NCI-H2081 treated with DMSO at 0.1 percent for 48 hours (cell line): ENCODE measurements around the gene CNOT1.
"Not testable (repeated sequence)": the region's sequence is repeated elsewhere in the genome, so short reads cannot be mapped to it uniquely, and the experiment has no call there.

Experiments
- DNase-seq: peaks from one replicate; lab custom pipeline; 2025; lab: John Stamatoyannopoulos, UW

The CNOT1 gene

DNA sequence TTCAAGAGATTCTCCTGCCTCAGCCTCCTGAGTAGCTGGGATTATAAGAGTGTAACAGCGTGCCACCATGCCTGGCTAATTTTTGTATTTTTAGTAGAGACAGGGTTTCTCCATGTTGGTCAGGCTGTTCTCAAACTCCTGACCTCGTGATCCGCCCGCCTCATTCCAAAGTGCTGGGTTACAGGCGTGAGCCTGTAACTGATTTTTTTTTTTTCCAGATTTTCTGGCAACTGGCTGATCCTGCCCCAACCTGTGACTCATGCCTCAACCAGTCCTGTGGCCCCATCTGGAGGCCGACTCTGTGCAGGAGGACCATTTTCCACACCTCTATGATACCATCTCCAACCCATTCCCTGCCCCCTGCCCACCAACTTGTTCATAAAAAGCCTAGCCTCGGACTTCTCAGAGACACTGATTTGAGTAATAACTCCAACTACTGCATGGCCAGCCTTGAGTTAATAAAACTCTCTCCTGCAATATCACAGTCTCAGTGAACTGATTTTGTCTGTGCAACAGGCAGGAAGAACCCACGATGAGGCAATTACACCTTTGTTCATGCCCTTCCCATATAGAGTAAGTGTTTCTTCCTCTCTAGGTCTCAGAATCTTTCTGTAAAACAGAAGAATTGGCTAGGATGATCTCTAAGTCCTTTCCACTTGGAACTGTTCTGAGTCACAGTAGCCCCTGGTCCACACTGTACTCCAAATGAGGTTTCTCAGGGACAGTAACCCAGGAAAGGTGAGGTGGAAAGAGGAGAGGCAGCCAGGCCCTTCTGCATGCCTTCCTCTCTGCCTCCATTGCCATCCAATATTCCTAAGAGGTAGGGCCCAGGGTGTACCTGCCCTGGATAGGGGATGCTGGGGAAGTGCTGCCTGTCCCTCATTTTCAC, 8.8 kb upstream of the CNOT1 start:
- DNase-seq = no peak

DNA sequence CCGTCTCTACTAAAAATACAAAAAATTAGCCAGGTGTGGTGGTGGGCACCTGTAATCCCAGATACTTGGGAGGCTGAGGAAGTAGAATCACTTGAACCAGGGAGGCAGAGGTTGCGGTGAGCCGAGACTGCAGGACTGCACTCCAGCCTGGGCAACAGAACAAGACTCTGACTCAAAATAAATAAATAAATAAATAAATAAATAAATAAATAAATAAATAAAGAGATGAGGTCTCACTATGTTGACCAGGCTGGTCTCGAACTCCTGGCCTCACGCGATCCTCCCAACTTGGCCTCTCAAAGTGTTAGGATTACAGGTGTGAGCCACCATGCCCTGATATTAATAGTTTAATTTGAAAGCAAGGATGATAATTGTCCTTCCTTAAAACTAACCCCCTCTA, 7.4 kb upstream of the CNOT1 start:
- not testable (repeated sequence) for DNase-seq

DNA sequence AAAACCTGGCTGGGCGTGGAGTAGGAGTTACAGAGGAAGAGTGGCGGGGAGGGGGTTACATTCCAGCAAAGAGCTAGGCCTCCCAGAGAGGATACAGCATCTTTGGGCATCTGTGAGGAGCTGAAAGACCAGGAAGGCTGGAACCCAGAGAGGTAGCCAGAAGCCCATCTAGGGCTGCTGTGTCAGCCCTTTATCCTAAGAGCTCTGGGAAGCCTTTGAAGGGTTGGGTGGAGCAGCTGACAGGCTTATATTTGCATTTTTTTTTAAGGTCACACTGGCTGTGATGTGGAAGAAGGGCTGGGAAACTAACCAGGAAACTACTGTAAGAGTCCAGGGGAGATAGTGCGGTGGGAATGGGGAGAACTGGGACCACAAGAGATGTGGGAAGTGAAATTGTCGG, 6.8 kb upstream of the CNOT1 start:
- DNase-seq = no peak

DNA sequence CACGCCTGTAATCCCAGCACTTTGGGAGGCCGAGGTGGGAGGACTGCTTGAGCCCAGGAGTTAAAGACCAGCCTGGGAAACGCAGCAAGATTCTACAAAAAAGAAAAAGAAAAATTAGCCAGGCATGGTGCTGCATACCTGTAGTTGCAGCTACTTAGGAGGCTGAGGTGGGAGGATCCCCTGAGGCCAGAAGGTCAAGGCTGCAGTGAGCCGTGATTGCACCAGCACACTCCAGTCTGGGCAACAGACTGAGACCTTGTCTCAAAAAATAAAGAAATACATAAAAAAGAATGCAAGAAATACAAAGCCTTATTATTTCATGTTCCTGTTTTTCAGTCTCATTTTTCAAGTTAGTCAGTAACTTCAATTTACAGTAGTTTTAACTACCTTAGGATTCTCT, 5.9 kb upstream of the CNOT1 start:
- DNase-seq = no peak

DNA sequence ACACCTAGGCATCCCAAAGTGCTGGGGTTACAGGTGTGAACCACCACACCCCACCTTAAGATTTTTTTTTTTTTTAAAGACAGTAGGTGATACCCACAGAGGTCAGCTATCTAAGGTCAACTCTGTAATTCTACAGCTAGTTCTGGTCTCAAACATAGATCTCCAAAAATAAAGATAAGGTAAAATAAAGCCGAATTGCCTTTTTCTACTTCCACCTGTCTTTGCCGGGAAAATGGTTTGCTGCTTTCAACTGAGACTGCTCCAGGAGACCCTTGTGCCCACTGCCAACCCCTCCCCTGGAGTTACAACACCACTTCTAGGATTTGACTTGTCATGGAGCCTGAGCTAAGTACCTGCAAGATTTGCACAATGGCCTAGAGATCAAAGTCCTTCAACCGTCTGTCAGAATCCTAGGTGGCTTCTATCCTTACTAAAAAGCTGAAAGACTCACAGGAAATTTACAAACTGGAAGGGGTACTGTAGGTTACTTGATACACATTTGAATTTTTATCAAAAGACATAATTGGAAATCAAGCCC, 4.7 kb upstream of the CNOT1 start:
- no peak for DNase-seq

DNA sequence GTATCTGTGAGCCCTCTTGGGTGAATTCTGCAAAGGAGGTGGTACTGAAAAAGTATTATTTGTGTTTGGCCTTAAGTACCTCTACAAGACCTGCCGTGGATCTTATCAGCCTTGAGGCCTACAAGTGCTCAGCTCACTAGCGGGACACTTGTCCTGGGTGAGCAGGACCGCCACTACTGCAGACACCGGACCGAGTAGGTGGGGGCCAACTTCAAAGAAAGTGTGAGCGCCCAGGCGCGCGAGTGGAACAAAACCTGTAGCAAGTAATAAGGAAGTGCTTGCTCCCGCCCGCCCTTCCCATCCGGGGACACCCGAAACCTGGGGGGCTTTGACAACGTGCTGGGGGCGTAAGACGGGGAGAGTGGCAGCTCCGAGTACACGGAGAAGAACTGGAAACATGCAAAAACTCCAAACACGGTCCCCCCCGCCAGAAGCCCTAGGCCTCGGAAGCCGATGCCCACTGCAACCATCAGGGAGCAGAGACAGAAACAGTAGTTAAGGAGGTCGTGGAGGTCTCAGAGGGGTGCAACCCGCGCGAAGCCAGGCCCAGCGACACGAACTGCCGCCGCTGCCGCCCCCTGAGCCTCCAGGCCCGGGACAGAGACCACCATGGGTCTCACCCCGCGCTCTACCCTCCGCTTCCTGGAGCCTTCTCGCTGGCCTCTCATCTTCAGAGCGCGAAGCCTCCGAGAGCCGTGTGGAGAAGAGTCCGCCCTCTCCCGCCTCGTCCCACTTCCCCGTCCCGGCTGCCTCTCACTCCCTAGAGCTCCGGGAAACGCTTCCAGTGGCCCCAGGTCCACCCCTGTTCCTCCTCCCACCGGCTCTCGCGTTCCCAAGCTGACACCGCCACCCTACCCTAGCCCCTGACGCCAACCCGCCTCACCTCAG, 537 bp downstream of the CNOT1 start:
- DNase-seq = no peak

DNA sequence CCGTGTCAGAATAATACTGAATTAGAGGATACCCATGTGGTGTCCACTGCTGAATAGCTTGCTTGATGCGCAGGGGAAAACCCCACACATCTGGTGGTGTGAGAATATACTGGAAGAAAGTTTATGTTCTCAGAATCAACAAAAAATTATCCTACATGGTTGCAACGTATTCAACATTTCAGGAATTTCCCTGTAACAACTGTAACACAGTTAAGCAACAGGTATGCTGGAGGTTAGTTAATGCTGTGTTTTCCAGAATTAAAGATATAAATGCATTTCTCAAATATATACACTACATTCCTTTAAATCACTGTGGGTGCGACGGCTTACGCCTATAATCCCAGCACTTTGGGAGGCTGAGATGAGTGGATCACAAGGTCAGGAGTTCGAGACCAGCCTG, 5.4 kb downstream of the CNOT1 start:
- DNase-seq = no peak

DNA sequence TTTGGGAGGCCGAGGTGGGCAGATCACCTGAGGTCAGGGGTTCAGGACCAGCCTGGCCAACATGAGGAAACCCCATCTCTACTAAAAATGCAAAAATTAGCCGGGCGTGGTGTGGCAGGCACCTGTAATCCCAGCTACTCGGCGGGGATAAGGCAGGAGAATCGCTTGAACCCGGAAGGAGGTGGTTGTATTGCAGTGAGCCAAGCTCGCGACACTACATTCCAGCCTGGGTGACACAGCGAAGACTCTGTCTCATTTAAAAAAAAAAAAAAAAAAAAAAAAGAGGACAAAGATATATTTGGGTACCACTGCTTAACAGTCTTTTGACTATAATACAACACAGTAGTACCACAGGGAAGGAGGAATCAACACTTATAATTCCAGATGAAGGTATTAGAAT, 9.2 kb downstream of the CNOT1 start:
- no peak for DNase-seq

DNA sequence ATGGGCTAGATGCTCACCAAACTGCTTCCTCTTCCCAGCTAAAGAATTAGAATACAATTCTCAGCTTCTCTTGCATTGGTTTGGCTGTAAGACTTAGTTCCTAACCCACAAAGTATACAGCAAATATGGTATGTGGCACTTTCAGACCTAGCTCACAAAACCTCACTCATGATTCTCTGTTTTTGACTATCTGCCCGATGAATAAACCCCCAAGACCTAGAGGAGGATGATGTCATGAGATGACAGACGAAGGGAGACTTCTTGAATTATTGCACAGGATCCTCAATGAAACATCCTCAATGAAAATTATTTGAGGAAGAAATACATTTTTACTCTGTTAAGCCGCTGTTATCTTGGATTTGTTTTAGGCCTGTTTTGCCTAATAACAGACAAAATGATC, 14.3 kb downstream of the CNOT1 start:
- DNase-seq = no peak

DNA sequence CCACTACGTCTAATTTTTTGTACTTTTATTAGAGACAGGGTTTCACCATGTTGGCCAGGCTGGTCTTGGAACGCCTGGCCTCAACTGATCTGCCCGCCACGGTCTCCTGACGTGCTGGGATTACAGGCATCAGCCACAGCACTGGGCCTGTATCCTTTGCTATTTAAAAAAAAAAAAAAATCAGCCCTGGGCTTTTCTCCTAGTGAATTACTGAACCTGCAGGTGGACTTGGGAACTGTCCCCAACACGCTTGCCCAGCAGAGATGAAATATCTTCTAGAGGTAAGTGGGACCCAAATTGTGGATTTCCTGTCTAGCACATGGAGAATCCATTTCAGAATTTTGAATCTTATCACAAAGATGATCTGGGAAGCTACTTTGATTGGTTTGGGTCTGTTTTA, 14.8 kb downstream of the CNOT1 start:
- no peak for DNase-seq

DNA sequence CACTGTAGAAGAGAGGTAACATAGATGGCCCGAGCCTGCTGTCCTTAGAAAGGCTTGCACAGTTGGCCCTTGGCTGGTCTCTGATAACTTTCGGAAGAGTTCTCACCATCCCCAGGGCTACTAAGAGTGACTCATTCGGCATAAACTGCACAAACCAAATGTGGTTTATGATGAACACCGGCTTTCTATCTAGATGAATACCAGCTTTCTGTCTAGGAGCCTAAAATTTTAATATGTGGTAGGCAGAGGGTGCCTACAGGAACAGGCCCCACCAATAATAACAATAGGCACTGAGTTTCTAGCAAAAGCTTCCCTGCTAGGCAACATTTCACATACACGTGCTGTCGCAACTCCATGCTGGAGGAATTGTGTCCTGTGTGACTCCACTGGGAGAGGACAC, 15.4 kb downstream of the CNOT1 start:
- no peak for DNase-seq

DNA sequence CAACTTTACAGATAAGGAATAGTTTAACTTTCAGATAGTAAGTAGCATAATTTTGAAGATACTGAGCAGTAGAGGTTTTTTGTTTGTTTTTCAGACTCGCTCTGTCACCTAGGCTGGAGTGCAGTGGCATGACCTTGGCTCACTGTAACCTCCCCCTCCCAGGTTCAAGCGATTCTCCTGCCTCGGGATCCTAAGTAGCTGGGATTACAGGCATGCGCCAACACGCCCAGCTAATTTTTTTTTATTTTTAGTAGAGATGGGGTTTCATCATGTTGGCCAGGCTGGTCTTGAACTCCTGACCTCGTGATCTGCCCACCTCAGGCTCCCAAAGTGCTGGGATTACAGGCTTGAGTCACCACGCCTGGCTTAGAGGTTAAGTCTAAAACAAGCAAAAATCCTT, 16.7 kb downstream of the CNOT1 start:
- not testable (repeated sequence) for DNase-seq

DNA sequence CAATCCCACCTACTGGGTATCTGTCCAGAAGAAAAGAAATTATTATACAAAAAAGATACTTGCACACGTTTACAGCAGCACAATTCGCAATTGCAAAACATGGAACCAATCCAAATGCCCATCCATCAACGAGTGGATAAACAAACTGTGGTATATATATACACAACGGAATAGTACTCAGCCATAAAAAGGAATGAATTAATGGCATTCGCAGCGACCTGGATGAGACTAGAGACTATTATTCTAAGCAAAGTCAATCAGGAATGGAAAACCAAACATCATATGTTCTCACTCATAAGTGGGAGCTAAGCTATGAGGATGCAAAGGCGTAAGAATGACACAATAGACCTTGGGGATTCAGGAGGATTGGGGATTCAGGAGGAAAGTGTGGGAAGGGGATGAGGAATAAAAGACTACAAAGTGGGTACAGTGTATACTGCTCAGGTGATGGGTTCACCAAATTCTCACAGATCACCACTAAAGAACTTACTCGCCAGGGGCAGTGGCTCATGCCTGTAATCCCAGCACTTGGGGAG, 21.0 kb downstream of the CNOT1 start:
- no peak for DNase-seq

DNA sequence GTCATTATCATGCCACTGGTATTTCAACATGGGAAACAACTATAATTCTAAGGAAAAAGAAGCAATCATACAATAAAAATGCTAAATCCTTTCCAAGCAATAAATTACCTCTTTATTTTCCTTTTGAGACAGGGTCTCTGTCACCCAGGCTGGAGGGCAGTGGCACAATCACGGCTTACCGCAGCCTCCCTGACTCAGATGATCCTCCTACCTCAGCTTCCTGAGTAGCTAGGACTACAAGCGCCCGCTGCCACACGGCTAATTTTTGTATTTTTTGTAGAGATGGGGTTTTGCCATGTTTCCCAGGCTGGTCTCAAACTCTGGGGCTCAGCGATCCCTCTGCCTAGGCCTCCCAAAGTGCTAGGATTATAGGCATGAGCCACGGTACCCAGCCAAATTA, 24.1 kb downstream of the CNOT1 start:
- DNase-seq = no peak

DNA sequence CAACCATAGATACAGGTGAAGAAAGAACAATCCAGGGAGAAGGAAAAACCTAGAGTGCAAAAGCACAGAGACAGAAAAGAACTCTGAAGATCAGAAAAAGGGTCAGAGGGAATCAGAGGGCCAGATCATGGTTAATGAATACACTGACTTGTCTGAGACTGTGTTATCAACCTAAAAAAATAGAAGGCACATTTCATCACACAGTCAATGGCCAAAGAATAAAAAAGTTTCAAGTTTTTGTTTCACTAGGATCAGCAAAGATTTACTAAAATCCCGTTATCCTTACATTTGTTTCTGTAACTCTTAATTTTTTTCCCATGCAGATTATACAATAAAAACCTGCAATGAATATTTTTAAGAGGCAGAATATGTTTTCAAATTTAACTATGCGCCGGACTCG, 38.5 kb downstream of the CNOT1 start:
- DNase-seq = no peak

DNA sequence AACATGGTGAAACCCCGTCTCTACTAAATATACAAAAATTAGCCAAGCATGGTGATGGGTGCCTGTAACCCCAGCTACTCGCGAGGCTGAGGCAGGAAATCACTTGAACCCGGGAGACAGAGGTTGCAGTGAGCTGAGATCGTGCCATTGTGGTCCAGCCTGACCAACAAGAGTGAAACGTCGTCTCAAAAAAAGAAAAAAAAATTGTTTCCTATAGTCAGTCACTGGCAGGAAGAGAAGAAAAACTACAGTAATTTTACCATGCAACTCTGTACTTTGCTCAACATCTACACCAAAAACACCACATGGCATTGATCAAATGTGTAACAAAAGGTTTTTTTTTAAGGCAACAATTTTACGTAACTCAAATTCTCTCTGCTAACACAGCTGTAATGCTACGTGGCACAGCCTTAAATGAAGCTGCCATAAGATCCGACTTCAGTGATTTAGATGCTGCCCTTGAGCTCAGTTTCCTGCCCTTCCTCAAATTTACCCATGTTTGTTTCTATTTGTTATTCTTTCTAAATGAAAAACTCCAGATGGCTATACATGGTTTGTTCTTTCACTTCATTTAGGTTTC, 40.2 kb downstream of the CNOT1 start:
- DNase-seq = no peak

DNA sequence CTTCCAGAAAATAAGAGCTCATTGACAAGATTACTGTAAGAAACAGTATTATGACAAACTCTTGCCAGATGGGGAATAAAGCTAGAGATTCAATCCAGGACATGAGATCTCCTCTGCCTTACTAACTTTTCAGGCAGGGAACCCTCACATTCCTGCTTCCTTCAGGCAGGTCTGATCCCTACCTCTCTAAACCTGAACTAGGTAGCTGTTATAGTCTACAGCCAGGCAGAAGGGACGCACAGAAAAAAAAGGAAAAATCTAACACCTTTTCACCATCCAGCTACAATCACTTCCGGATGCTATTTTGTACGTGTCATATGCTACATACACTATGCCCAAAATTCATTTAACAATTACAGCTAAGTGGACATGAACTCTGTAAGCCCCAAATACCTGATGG, 41.2 kb downstream of the CNOT1 start:
- DNase-seq = no peak

DNA sequence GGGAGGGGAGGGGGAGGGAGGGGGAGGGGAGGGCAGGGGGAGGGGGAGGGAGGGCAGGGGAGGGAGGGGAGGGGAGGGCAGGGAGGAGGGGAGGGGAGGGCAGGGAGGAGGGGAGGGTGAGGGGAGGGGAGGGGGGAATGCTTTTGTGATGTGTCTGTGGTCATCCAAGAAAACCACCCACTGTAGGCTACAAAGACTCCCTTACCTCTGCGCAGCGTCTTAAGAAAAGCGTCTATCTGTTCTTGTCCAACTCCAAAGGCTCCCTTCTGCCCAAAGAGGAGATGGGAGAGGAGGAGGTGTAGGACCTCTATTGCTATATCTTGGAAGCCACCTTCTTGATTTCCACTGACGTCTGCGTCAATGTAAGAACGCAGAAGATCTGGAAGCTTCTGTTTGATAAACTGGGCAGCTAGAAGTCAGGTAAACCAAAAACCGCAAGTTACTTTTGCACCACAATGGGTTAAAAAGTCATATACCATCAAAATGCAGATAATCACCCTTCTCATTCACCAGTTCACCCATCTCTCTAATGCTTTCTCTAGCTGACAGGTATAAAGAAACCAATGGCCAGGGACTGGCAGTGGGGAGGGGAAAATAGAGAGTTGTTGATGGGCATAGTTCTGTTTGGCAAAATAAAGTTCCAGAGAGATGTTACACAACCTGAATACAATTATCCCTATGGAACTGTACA, 43.1 kb downstream of the CNOT1 start:
- DNase-seq = no peak

DNA sequence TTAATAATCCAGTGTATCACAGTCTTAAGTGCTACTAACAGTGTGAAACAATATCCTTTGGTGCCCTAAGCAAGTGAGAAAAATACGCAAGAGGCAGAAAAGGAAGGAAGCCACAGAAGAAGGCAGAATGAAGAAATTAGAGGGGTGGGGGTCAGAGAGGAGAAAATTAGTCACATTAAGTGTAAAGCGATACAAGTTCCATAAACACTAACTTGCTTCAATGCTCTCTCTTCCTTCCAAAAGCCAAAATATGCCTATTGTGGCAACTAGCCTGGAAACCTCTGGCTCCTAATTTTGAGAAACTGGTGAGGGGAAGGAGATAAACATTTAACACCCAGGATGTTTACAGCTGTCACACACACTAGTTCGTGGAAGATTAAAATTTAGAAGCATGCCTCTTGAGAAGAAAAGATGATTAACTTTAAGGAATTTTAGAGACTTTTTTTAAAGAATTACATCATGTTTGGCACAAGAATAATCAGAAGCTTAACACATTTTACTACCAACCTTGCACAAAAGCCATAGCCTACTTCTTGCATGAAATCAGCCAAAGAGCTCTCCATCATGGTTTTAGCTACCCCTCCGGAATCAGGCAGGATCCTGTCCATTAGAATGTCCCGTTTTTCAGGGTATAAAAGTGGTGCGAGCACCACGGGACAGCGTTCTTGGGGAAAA, 44.7 kb downstream of the CNOT1 start:
- no peak for DNase-seq

DNA sequence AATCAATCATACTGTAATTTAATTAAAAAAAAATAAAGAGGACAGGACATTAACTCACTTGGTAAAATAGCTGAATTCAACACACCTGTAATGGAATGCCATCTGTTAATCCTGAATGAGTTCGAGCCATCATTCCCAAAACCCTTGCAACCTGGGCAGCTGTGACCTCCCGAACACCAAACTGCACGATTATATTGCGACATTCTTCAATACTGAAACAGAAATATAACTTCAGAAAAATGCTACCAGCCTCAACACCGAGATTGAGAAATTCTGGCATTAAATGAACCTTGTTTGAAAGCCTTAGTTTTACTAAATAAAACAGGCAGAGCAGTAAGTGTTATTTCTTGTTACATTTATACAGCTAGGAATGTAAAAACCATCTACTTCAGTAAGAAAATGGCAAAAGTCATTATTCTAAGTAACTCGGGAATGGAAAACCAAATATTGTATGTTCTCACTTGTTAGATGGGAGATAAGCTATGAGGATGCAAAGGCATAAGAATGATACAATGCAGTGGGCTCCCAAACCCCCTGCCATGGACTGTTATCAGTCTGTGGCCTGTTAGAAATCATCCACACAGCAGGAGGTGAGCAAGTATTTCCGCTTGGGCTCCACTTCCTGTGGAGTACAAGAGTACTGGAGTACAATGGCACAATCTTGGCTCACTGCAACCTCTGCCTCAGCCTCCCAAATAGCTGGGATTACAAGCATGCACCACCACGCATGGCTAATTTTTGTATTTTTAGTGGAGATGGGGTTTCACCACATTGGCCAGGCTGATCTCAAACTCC, 46.5 kb downstream of the CNOT1 start:
- no peak for DNase-seq
